Activated CD4-positive, CD25-positive, alpha-beta regulatory T cell (primary cell): ENCODE measurements around the gene C19orf25.
"Not testable (repeated sequence)": the region's sequence is repeated elsewhere in the genome, so short reads cannot be mapped to it uniquely, and the experiment has no call there.

Experiments
- DNase-seq, 4 experiments: peaks; one replicate each; lab custom pipeline; 2025; lab: John Stamatoyannopoulos, UW

The C19orf25 gene

DNA sequence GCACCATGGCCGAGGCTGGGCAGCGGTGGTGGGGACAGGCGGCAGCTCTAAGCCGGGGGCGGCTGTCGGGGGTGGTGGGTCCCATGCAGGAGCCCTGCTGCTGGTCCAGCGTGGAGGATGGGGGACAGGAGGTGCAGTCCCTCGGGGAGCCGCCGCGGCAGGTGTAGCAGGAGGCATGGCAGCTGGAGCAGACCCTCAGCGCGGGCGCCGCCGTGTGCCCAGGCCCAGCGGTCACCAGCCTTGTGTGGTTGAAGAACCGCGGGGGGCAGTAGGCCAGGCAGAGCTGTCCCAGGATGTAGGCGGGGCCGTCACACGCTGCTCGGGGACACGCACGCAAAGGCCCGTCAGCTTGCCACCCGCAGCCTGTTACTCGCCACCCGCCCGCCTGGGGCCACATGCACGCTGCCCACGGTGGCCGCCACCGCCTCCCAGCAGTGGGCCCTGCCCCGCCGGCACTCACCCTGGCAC, 2.9 kb upstream of the C19orf25 start:
- no peak for DNase-seq

DNA sequence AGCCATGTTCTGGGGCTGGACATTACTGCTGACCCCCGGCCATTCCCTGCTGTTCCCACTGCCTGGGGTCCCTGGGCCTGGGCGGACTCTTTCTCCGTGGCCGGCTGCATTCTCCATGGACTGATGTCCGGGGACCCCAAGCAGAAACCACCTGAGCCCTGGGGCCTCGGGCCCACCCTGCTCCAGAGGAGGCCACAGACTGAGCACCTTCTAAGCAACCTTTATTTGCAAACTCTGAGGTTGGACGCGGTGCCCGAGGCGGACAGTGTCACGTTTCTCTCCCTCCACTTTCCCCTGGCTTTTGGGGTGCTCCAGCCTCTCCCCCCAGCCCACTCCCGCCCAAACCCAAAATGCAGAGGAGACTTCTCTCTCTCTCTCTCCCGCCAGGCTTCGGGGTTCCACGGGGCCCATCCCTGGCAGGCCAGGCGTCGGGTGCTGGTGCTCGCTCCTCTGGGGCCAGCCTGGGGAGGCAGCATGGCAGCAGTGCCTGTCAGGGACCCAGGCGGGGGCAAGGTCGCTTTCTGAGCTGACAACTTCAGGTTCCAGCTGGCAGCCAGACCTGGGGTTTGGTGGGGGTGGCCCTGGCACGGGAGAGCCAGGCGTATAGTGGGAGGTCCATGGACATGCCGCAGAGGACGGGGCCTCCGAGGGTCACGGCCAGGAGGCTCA, 2.3 kb upstream of the C19orf25 start:
- DNase-seq, result no peak

- DNase-seq, result not testable (repeated sequence)
Observed at GRCh38 chr19:1477056-1477455, 2.0 kb downstream of the C19orf25 start.

- no peak for DNase-seq
Observed at GRCh38 chr19:1475751-1476437, 3.1 kb downstream of the C19orf25 start.

- no peak for DNase-seq
Observed at GRCh38 chr19:1474765-1475351, 4.2 kb downstream of the C19orf25 start.

- no peak for DNase-seq
Observed at GRCh38 chr19:1474011-1474764, 4.8 kb downstream of the C19orf25 start.

- DNase-seq, result no peak
Observed at GRCh38 chr19:1473085-1473851, 5.7 kb downstream of the C19orf25 start.

DNA sequence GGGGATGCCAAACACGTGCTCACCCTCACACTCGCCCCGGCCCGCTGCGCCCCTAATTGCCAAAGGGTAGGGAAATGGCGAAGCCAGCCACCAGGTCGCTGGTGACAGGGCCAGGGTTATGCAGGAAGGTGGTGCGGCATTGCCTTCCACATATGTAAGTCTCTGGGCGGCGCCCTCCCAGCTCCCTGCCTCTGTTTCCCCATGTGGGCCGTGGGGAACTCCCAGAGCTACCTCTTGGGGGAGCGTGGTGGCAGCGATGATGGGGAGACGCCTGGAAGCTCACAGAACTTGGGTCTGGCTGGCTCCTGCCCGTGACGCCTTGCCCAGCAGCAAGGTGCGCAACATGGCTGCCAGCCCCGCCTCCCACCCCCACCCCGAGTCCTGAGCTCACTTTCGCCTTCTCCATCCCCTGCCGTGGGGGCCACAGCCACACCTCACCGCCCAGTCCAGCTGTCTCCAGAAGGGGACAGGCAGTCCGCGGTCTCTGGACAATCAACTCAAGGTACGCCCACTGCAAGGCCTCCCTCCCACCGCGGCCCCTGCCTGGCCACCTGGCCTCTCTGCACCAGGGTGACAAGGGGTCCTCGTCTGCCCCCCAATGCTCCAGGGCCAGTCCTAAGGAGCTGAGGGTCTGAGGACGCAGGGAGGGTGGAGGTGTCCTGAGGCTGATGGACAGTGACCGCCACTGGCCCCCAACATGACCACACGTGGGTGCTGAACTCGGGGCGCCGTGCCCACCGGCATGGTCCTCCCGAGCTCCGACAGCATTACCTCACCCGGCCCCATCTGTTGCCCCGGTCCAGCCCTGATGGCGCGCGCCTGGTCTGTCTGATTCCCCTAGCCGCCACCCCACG, 6.6 kb downstream of the C19orf25 start:
- no peak for DNase-seq

GRCh38 chr19:1471515-1472160, 7.4 kb downstream of the C19orf25 start:
- DNase-seq, result no peak

DNA sequence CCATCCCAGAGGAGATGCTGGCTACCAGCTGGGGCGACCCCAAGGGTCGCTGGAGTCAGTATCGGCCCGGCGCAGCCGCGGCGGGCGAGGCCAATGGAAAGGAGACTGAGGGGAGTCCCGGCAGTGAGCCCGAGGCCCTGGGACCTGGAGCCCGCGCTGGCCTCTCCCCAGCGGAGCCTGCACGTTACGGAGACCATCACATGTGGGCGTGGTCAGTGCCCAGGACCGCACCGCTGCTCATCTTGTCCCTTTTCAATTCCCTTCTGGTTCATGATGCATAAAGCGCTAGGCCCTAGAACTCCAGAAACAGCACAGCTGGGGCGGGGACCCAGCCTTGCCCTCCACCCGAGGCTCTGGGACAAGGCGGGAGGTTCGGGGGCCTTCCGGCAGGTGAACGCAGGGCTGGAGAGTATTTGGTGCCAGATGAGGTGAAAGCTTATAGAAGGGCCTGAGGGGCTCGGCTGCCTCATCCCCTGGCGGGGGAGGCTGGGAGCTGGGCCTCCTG, 8.0 kb downstream of the C19orf25 start:
- DNase-seq, result no peak

GRCh38 chr19:1470305-1471009, 8.6 kb downstream of the C19orf25 start:
- peak; percentile 44 to 71 (median 58) for DNase-seq

DNA sequence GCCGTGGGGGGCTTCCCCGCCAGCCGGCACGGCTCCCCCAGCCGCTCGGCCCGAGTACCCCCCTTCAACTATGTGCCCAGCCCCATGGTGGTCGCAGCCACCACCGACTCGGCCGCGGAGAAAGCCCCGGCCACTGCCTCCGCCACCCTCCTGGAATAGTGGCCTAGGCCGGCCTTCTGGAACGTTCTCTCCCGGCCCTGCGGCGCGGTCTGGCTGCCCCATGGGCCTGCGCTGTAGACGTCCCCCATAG, 9.0 kb downstream of the C19orf25 start:
- no peak for DNase-seq

GRCh38 chr19:1469255-1470054, 9.6 kb downstream of the C19orf25 start:
- DNase-seq, result no peak

DNA sequence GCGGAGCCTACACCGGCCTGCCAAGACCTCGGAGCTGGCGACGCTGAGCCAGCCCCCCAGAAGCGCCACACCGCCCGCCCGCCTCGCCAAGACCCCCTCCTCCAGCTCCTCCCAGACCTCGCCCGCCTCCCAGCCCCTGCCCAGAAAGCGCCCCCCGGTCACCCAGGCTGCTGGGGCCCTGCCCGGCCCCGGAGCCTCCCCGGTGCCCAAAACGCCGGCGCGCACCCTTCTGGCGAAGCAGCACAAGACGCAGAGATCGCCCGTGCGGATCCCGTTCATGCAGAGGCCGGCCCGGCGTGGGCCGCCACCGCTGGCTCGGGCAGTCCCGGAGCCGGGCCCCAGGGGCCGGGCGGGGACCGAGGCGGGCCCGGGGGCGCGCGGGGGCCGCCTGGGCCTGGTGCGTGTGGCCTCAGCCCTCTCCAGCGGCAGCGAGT, 10.2 kb downstream of the C19orf25 start:
- DNase-seq, result no peak

DNA sequence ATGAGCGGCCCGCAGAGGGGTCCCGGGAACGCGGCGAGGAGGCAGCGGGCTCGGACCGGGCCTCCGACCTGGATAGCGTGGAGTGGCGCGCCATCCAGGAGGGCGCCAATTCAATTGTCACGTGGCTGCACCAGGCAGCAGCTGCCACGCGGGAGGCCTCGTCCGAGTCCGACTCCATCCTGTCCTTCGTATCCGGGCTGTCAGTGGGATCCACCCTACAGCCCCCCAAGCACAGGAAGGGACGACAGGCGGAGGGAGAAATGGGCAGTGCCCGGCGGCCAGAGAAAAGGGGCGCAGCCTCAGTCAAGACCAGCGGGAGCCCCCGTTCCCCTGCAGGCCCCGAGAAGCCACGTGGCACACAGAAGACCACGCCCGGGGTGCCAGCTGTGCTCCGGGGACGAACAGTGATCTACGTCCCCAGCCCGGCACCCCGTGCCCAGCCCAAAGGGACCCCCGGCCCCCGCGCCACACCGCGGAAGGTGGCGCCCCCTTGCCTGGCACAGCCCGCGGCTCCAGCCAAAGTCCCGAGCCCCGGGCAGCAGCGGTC, 10.7 kb downstream of the C19orf25 start:
- no peak for DNase-seq

GRCh38 chr19:1467490-1468273, 11.3 kb downstream of the C19orf25 start:
- DNase-seq, result no peak

- DNase-seq, result no peak
Observed at GRCh38 chr19:1467215-1467489, 11.9 kb downstream of the C19orf25 start.
